Measurements from ENCODE around the gene PC.
A peak's percentile ranks its signal among the peaks of the same experiment; 100 is the strongest.
"Not testable (repeated sequence)": the region's sequence is repeated elsewhere in the genome, so short reads cannot be mapped to it uniquely, and the experiment has no call there.

Gene PC

DNA sequence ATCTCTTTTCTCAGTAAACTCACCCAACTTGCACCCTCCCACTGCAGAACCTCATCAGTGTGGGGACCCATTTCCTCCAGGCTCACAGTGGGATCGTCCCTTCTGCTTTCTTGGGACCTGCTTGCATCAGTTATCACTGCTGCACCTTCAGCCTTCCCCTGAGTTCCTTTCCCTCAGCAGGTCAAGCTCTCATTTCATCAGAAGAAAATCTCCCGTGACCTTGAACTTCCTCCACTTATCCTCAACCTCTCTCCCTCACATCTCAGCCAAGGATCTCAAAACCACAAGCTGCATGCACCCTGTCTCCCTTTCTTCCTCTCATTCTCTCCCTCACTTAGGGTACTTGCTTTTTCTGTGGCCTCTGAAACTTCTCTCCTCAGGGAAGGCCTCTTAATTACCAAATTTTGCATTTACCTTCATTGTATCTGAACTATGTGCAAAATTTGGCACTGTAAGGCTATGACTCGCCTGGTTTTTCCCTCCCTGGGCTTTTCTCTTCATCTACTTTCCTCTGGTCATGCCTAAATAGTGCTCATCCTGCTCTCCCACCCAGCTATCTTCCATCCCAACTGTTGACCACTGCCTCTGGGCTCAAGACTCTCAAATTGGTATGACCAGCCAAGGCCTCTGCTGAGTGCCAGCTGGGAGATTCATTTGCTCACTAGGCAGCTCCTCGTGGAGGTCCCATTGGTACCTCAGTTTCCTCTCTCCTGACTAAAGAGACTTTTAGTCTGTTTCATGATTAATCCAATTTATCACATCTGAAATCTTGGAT is 117.7 kb downstream of the PC start:
- DNase-seq, result no peak

GRCh38 chr11:66835768-66836405 is 122.3 kb downstream of the PC start:
- no peak for DNase-seq

DNA sequence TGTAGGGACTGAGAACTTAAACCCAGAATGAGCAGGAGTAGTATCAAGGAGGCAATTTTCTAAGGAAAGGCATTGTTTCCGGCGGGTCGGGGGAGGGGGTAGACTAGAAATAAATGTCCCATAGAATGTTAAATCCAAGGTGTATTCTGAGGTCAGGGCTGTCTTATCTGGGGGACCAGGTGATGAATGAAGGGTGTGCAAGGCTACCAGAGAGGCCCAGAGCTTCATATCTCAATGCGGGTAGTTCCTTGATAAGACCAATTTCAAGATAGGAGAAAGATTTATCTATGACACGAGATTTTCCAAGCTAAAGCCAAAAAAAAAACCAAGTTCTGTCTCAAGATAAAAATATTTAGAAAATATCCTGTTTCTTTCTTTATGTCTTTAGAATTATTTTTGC is 123.2 kb downstream of the PC start:
- no peak for DNase-seq

DNA sequence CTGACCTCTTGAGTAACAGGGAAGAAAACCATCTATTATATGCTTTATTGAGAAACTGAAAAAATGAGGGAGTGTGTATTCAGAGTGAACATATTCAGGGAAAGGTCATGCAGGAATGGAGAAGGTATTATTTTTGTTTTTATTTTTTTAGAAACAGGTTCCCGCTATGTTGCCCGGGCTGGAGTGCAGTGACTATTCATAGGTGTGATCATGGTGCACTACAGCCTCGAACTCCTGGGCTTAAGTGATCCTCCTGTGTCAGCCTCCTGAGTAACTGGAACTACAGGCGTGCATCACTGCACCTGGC is 123.7 kb downstream of the PC start:
- DNase-seq, result no peak

GRCh38 chr11:66824573-66824972 is 133.6 kb downstream of the PC start:
- DNase-seq, result not testable (repeated sequence)

DNA sequence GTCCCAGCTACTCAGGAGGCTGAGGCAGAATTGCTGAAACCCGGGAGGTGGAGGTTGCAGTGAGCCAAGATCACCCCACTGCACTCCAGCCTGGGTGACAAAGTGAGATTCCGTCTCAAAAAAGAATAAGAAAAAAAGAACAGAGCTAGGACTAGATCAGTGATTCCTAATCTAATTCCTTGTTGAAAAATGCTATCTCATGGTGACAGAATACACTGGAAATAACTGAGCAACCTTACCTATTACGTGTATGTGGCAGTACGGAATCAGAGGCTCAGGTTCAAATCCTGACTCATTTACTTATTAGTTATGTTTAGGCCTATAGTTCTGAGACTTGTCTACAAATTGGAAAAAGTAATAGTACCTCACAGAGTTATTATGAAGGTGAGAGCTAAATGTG is 134.5 kb downstream of the PC start:
- no peak for DNase-seq

DNA sequence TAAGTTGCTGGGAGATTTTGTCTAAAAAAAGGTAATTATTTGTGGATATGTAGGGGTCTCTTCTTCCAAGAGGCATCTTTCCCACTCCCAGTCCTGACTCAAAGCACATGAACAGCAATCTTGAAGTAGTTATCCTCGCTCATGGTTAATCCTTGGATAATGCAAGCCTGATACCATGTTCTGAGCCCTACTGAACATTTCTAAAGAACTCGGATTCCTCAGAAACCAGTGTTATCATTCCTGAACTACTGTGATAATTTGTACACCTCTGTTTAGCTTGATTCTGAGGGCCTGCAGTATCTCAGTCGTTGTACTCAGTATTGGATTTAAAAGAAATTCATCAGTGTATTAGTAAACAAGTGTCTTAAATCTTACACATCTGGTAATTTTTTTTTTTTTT is 137.3 kb downstream of the PC start:
- DNase-seq, result no peak

DNA sequence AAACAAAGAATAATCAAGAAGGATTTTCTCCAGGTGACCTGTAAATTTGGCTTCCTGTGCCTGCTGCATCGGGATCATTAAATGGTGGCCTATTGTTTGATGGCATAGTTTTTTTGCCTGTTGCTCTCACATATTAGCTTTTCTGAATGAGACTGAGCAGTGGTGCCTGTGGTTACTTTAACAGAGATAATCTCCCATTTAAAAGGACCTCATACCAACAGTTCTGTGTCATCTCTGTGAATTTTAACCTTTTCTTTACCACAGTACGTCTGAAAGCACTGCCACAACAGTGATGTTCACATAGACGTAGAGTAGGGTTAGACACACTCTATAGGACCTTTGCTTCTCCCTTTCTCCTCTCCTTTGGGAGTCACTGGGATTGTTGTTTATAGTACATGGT is 137.8 kb downstream of the PC start:
- no peak for DNase-seq

- DNase-seq, result peak; percentile 35
These were observed 139.8 kb downstream of the PC start for GRCh38 chr11:66818231-66818955.

- no peak for DNase-seq
These were observed 142.5 kb downstream of the PC start for GRCh38 chr11:66815646-66816045.

DNA sequence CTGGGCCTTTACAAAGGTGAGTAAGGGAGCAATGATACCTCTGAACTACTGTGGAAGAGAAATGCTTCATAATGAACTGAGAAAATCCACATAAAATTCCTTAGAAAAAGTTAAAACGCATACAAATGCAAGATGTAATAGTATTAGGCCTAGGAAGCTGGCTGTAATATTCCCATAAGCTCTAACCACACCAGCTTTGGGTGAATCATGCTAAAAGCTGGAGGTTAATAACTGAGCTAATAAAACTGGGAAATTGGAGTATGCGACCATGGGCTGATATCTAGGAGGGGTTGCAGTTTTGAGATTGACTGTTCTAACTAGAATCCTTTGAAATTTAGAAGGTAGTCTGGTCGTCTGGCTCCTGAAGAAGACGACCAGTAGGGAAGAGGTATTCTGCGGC is 143.5 kb downstream of the PC start:
- DNase-seq, result no peak

- no peak for DNase-seq
These were observed 147.5 kb downstream of the PC start for GRCh38 chr11:66810576-66811185.

GRCh38 chr11:66809592-66809991 is 148.6 kb downstream of the PC start:
- DNase-seq, result no peak

DNA sequence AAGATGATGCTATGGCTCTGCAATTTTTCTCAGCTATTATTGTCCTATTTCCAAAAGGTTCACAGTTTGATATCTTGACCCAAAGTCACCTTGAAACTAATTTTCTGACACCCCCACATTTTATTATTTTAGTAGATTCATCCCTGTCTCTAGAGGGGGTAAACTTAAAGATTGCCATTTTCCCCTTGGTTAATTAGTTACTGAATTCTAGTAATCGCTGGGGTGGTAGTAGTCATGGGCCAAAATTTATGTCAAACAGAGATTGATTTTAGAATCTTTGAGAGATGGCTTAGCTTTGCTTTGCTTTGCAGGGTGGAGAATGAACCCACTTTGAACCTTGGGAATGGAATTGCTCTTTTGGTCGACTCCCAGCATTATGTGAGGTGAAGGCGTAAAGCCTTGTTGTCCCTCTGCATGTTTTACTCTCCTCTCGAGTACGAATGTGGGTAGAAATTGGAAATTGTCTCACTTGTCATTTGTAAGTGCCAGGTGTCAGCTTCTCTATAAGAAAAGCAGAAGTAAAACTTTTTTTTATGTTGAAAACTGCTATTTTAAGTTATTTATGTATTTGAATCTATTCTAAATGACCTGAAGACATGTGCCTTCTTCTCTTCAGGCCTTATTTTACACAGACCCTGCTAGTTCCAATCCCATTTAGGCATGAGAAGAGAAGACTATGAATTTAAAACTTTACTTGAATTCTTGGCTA is 157.3 kb downstream of the PC start:
- no peak for DNase-seq

GRCh38 chr11:66799815-66800214 is 158.4 kb downstream of the PC start:
- DNase-seq, result not testable (repeated sequence)
